Fibroblast of peridontal ligament (primary cell): ENCODE data around the gene UBE2E2.

ENCODE experiments used
- DNase-seq: peaks from one replicate; pipeline ENCODE4 v3.0.0-alpha.2; 2010; ENCODE audit errors: extremely low read depth

The UBE2E2 gene

DNA sequence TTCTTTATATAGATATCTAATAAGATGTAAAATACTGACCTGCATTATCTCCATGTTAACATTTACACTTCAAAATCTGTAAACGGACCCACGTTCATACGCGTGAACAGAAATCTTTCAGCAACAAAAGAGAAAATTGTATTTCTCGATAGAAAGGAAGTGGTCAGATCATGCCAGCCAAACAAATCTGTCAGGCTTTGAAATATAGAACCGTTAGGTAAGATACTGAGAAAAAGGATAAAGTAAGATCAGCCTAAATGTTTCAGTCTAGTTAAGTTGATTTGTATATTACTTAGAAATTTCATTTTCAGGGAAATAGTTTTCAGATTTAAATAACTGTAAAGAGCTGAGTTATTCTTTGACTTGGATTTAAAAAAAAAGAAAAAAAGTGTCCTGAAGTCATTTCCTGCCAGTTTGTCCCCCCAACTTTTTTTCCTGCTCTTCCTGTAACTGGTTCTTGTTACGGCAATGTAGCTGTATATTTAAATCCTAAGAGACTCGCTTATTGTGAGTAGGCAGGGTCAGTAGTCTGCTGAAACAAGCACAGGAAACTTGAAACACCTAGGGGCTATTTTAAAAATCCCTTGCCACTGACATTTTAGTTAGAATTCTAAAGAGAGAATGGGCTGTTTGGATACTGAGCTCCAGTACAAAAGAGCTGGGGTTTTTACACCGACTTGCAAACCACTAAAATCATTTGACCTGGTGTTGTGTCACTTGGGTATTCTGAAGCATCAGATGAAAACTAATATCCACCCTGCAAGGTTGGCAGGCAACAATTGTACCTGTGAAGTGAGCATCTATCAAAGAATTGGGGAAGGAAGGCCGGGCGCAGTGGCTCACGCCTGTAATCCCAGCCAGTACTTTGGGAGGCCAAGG, 237.5 kb downstream of the UBE2E2 start:
- no peak for DNase-seq

DNA sequence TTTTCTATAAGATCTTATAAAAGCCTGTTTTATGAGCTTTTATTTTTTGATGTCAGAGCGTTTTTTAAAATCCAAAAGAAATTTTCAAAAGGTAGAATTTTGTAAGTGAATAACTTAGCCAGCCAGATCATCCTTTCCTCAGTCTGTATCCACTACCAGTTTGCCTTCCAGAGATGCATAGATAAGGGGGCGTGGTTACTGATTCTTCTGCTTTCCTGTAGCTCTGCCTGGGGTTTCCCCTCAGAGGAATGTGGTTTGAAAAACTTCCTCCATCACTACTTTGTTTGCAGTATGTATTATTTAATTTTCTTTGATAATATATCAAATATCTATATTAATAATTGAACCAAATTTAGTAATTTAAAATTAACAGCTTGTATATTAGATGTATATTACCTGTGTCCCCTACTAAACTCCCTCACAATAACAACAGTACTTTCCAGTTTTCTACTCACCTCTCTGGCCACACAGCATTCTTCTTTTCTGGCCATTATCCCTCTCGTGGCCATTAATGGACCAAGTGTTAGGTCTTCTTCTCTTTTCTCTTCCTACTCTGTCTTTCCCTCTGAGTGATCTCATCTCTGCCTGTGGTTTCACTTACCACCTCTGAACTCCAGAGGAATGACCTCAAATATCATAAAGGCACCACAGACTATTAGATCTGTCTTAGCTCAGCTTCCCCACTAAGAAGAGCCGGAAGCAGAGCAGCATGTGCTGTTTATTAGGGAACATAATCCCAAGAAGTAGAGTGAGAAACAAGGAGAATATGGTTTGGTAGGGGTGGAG, 239.7 kb downstream of the UBE2E2 start:
- peak; percentile 36 for DNase-seq

GRCh38 chr3:23444386-23444785, 241.3 kb downstream of the UBE2E2 start:
- no peak for DNase-seq

GRCh38 chr3:23446301-23446700, 243.2 kb downstream of the UBE2E2 start:
- DNase-seq: no peak

GRCh38 chr3:23448998-23449537, 245.9 kb downstream of the UBE2E2 start:
- DNase-seq: no peak

- no peak for DNase-seq
Observed at GRCh38 chr3:23450051-23450450, 246.9 kb downstream of the UBE2E2 start.

DNA sequence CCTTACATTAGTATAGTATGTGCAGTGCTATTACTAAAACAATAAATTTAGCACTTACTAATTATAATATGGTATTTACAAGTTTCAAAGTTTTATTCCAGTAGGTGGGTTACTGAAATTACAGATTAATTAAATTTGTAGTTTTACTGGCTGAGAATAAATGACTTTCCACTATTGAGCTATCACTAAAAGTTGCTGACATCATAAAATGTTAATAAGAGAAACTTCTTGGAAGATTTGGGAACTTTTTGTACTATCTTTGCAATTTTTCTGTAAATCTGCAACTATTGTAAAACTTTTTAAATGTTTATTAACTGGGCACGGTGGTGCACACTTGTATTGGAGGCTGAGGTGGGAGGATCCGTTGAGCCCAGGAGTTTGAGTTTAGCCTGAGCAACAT, 247.7 kb downstream of the UBE2E2 start:
- DNase-seq: no peak

- DNase-seq: no peak
Observed at GRCh38 chr3:23452408-23452807, 249.3 kb downstream of the UBE2E2 start.

DNA sequence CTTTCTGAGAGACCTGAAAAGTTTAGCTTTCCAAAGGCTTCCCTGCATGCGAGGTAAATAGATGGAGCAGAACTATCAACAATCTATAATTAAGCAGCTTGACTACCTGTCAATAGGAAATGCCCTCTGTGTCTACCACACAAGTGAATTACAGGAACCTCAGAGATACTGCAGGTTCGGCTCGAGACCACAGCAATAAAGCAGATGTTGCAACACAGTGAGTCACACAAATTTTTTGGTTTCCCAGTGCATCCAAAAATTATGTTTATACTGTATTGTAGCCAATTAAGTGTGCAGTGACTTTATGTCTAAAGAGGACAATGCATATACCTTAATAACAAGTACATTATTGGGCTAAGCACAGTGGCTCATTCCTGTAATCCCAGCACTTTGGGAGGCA, 252.0 kb downstream of the UBE2E2 start:
- DNase-seq: peak; percentile 89

- peak; percentile 96 for DNase-seq
Observed at GRCh38 chr3:23455775-23456174, 252.6 kb downstream of the UBE2E2 start.

- no peak for DNase-seq
Observed at GRCh38 chr3:23457697-23458096, 254.6 kb downstream of the UBE2E2 start.

- DNase-seq: no peak
Observed at GRCh38 chr3:23459465-23459864, 256.3 kb downstream of the UBE2E2 start.

DNA sequence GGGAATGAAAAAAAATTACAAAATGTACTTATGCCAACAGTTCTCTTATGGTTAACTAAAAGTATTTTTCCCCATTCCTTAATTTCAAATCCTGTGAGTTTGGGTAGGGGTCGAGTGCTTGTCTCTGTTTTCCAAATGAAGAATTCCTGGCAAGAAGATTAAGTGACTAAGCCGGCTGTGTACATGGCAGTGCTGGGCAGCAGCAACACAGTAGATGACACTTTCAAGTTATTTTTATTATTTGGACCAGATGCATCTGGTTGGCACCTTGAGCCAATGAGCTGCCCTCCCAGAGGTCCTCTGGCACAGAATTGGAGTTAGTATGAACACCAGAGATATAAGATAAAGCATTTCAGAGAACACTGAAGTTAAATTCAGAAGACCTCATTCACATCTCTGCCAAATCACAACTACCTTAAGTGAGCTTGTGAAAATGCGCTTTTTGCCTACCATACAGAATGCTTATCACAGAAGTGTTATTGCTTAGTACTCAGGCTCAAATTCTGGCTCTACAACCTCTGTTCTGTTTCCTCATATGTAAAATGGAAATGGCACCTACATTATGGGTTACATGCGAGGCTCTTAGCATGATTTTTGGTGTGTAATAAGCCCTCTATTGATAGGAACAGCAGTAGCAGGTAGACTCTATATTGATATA, 256.9 kb downstream of the UBE2E2 start:
- no peak for DNase-seq

DNA sequence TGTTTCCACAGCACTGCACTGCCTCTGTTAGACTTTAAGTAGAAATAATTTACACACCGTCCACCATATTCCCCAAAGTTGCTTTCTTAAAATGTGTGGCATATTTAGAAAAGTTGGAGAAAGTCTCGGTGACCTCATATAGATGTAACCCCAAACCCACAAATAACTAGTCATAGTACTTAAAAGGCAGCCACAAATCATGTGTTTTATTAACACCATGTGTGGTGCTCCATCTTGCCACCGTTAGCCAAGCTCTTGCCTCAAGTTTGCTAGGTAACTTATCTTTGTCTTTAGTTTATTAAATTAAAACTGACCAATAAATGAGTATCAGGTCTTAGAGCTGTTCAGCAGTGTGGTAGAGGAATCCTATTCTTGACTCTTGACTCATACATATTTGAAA, 257.9 kb downstream of the UBE2E2 start:
- peak; percentile 77 for DNase-seq

GRCh38 chr3:23463791-23464190, 260.7 kb downstream of the UBE2E2 start:
- DNase-seq: no peak

- DNase-seq: no peak
Observed at GRCh38 chr3:23465569-23465968, 262.4 kb downstream of the UBE2E2 start.

GRCh38 chr3:23468203-23468602, 265.1 kb downstream of the UBE2E2 start:
- DNase-seq: no peak

GRCh38 chr3:23474580-23475357, 271.6 kb downstream of the UBE2E2 start:
- no peak for DNase-seq

DNA sequence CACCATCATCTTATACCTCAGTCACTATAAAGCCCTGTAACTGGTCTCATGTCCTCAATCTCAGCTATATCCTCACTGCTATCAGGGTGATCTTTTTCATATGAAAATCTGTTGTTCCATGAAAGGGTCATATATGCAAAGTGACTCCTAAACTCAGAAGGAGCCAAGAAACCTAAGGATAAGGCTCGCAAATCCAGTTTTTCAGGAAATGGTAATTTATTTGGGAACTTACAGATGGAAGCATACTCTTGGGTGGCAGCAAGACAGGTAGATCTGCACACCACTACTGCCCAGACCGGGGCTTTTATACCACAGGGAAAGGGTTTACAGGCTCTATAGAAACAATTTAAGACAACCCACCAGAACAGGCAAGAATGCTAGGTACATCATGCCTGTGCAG, 272.3 kb downstream of the UBE2E2 start:
- no peak for DNase-seq

DNA sequence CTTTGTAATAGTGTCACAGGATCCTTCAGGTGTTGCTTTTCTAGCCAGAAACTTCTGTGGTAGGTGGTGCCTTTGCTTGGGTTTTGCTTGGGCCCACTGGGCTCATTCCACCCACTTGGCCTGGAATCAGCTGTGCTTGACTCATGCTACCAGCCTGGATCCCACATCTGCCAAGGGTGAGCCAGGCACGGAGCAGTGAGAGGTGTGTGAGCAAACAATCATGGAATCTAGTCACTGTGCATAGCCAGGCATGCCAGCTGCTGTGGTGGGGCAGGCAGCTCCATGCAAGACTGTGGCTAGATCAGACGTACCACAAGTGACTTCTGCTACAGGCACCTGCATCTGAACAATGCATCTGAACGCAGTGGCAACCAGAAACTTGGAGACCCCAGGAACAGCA, 275.9 kb downstream of the UBE2E2 start:
- no peak for DNase-seq

- no peak for DNase-seq
Observed at GRCh38 chr3:23479615-23480328, 276.6 kb downstream of the UBE2E2 start.
